NCI-H1048 (cell line): Measurements from ENCODE around the gene TAL1.

Source experiments
- DNase-seq: peaks from one replicate; lab custom pipeline; 2025; lab: John Stamatoyannopoulos, UW

TAL1 gene

GRCh38 chr1:47229886-47230691, 1.9 kb downstream of the TAL1 start:
- DNase-seq: no peak

GRCh38 chr1:47229031-47229885, 2.8 kb downstream of the TAL1 start:
- DNase-seq: no peak

GRCh38 chr1:47228644-47229030, 3.4 kb downstream of the TAL1 start:
- DNase-seq: no peak

- no peak for DNase-seq
Observed at GRCh38 chr1:47227341-47228232, 4.4 kb downstream of the TAL1 start.

GRCh38 chr1:47226839-47227215, 5.2 kb downstream of the TAL1 start:
- DNase-seq: no peak

- DNase-seq: no peak
Observed at GRCh38 chr1:47226121-47226838, 5.7 kb downstream of the TAL1 start.

GRCh38 chr1:47225430-47226100, 6.5 kb downstream of the TAL1 start:
- no peak for DNase-seq

- DNase-seq: no peak
Observed at GRCh38 chr1:47224676-47225399, 7.2 kb downstream of the TAL1 start.

- no peak for DNase-seq
Observed at GRCh38 chr1:47223921-47224675, 7.9 kb downstream of the TAL1 start.

GRCh38 chr1:47223174-47223920, 8.7 kb downstream of the TAL1 start:
- no peak for DNase-seq

GRCh38 chr1:47222476-47222875, 9.5 kb downstream of the TAL1 start:
- DNase-seq: no peak

- DNase-seq: no peak
Observed at GRCh38 chr1:47219590-47220220, 12.3 kb downstream of the TAL1 start.

GRCh38 chr1:47219001-47219400, 13.0 kb downstream of the TAL1 start:
- no peak for DNase-seq

GRCh38 chr1:47216278-47217059, 15.6 kb downstream of the TAL1 start:
- no peak for DNase-seq

GRCh38 chr1:47215713-47216112, 16.3 kb downstream of the TAL1 start:
- DNase-seq: no peak

- DNase-seq: no peak
Observed at GRCh38 chr1:47214549-47214948, 17.5 kb downstream of the TAL1 start.

- DNase-seq: no peak
Observed at GRCh38 chr1:47213230-47213963, 18.6 kb downstream of the TAL1 start.
